AG09309 (cell line): Measurements from ENCODE around the gene GCHFR.

ENCODE experiments used
- DNase-seq: peaks from one replicate; pipeline ENCODE4 v3.0.0-alpha.2; 2010; ENCODE audit warnings: low read depth
- H3K4me3 ChIP-seq: 2 replicates; pipeline ENCODE4 v1.5.1; 2011; ENCODE audit warnings: mild to moderate bottlenecking, low read depth, low read length, moderate library complexity; ENCODE audit not compliant: control insufficient read depth
- CTCF ChIP-seq: IDR thresholded peaks from 2 replicates; pipeline ENCODE4 v1.5.1; 2011; ENCODE audit warnings: mild to moderate bottlenecking, low read depth, low read length, inconsistent platforms; ENCODE audit not compliant: insufficient read depth, control insufficient read depth; ENCODE audit errors: missing control alignments

The GCHFR gene

DNA sequence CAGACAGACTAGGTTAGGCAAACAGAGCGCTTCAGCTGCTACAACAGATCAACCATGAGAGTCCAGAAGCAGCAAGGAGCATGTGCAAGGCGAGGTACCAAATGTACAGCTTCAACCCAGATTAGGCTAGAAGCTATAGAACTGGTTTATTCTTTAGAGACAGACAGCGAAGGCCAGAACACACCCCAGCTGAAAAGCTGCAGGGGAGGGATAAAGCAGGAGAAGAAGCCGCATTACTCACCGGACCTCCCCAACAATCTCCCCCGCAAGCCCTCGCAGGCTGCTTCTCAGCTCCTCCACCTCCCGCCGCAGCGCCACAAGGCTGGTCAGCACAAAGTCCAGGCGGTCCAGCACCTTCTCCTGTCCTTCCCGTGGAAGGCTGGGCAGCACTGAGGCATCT, 12.1 kb upstream of the GCHFR start:
- no peak overlapping the region for H3K4me3 ChIP-seq
- no peak for DNase-seq
- no peak for TF ChIP-seq CTCF

DNA sequence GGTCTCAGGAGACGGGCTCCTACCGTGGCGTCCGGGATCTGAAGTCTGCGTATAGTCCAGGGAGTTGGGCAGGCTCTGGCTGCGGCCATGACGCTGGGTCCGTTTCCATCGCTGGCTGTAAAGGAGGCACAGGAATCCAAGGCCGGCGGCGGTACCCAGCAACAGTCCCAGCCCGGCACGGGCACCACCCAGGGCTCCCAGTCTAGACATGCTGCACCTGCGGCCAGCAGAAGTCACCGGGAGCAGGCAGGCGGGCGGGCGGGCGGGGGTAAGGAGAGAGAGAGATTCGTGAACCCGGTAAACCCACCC, 9.3 kb upstream of the GCHFR start:
- peak overlapping the region; percentile 74 for H3K4me3 ChIP-seq
- DNase-seq, result no peak
- no peak for TF ChIP-seq CTCF

- no peak for TF ChIP-seq CTCF
- DNase-seq, result no peak
Measured at GRCh38 chr15:40754883-40755811, 8.7 kb upstream of the GCHFR start, which contains the start of gene RMDN3. Gene RMDN3 (minus strand): TSS chr15:40755254. CDS start chr15:40754783, 471 bp downstream.

GRCh38 chr15:40755812-40756208, 8.1 kb upstream of the GCHFR start:
- peak overlapping the region; percentile 74 for H3K4me3 ChIP-seq
- TF ChIP-seq CTCF, result no peak
- DNase-seq, result no peak

More at GRCh38 chr15:40754883-40755811, 8.7 kb upstream of the GCHFR start, which contains the start of gene RMDN3:
- H3K4me3 ChIP-seq, result peak within 1 kb of the TSS; percentile 74

DNA sequence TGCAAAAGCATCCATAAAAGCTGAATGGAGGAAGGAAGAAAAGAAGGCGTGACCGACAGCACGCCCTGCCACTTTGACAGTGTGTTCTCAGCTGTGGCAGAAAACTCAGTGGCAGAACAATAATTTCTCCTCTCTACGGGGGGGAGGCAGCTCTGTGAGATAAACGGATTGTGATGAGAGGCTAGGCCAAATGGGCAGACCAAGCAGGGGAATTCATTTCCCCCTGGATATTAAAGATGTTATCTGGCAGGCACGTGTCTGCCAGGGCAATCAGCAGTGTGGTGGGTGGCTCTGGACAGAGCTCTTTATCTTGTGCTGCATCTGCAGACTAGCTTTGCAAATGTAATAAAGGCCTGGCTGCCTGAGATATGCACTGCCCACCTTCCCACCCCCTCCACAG, 6.9 kb upstream of the GCHFR start:
- no peak for TF ChIP-seq CTCF
- no peak for DNase-seq
- H3K4me3 ChIP-seq, result no peak overlapping the region

DNA sequence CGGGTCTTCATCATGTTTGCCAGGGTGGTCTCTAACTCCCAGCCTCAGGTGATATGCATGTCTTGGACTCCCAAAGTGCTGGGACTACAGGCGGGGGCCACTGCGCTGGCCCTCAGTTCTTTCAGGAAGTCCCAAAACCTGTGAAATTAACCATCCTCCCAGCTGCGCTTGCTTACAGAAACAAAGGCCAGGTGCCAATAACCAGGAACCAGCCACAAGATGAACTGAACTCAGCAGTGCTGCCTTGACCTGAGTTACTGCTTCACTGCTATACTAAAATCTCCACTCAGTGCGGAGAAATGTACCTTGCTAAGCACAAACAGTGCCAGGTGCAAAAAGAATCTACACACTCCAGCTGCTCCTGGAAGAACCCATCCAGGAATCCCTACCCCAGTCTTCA, 3.9 kb upstream of the GCHFR start:
- no peak overlapping the region for H3K4me3 ChIP-seq
- no peak for DNase-seq
- no peak for TF ChIP-seq CTCF
